Stimulated activated CD4-positive, alpha-beta T cell treated with anti-CD3 and anti-CD28 coated beads, Interleukin-1b, Interleukin-23, amount 100 ng/mL, for 48 hours (primary cell): ENCODE results near the gene NXPE3.
A peak's percentile ranks its signal among the peaks of the same experiment; 100 is the strongest.

Experiments used
- DNase-seq: peaks from one replicate; pipeline ENCODE4 v3.0.0-alpha.2; 2020

Gene NXPE3

DNA sequence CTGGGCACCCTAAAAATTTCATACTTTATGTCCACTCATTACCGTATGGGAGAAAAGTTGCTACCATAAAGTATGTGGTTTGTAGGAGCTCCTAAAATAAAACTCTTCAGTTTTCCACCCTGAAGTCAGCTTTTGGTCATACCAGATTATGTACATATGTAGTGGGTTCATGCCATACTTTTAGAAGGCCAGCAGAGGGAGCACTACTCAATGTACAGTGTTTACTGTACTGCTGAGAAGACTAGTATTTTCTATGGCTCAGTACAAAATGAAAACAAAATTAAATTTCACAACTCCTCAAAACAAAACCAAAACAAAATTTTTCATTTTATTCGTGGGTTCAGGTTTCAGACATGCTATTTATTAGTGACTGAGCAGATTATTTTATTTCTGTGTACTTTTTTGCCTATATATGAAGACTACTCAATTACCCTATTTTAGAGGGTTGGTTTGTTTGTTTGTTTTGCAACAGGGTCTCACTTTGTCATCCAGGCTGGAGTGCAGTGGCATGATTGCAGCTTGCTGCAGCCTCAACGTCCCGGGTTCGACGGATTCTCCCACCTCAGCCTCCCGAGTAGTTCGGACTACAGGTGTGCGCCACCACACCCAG, 24.3 kb downstream of the NXPE3 start:
- DNase-seq: peak; percentile 35

DNA sequence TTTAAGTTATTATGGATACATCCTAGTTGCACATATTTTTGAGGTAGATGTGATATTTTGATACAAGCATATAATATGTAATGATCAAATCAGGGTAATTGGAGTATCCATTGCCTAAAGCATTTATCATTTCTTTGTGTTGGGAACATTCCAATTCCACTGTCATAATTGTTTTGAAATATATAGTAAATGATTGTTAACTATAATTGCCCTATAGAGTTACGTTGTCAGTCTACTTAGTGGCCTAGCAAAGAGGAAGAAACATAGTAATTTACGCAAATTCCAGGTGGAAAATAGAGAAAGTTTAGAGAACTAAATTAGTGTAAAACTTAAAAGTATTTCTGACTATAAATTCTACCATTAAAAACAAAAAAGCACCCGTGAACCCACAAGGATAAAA, 24.9 kb downstream of the NXPE3 start:
- no peak for DNase-seq

DNA sequence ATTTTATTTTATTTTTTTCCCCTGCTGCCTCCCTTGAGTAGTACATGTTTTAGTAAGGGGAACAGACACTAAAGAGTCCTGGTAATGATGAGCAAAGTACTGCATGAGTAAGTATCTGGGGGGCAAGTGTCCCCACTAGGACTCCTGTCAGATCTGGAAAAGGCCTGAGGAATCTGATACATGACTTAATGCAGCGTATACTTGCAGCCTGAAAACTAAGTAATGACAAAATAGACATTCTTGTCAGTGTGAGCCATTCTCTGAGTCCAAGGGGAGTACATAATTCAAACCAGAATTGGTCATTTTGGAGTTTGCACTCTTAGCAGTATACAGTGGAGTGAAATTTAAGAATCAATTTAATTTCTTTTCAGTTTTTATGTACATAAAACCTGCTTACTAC, 27.5 kb downstream of the NXPE3 start:
- DNase-seq: no peak

DNA sequence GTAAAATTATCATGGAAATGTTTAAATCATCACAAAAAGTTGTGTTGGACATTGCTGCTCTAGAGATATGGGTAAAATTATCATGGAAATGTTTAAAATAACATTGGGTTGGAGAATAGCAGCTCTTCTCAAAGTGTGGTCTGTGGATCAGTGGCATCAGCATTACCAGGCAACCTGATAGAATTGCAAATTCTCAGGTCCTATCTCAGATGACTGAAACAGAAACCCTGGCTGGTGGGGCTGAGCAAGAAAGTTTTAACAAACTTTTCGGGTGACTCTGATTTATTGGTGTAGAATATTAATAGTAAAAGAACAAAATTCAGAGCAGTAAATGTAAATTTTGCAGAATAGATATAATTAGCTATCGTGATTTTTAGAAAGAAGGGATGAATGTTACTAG, 28.9 kb downstream of the NXPE3 start:
- DNase-seq: no peak

DNA sequence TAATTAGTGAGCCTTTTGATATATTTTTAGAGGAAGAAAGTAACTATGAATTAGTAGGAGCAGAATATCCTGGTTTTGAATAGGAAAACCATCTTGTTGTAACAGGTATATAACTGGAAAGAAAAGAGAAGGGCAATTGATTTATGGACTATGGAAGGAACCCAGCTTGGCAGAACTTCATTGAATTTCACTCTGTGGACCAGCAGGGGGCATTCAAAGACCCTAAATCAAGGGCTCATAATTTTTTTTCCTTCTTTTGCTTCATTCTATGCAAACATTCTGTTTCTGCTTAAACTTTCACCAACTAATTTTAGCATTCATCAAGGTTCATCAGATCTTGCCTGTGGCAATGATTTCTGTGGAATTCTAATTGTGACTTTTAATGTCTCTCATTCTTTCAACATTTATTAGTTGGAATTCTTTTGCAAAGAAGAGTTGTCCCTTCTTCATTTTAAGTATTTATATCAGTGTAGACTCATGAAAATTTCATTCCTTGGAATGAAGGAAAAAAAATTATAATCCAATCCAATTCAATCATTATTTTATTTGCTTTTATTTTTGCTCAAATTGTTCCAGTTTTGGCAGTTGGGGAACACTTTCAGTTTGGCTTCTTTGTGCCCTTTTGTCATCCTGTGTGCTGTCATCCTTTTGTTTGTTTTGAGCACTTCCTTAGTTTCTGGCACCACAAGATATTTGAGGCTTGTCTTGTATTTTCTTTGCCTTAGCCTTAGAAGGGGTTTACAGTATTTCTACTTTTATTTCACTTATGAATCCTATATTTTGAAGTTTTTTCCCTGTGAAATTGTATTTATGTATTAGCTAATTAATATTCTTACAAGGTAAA, 30.4 kb downstream of the NXPE3 start:
- no peak for DNase-seq

DNA sequence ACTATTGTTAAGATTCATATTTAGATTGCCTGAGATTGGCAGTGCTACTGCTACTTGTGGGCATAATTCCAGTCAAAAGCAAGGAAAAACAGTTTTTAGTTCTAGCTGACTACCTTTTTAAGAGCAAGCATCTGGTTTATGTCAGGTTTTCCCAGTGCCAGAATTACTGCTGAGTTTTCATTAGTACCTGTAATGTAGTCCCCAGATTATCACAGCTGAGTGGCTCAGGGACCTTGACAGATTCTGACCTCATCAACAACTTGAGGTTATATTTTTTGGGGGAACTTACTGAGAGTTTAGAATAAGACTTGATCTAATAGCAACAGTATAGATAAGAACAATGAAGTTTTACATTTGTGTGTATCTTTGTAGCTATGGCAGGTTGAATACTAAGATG, 31.0 kb downstream of the NXPE3 start:
- no peak for DNase-seq

DNA sequence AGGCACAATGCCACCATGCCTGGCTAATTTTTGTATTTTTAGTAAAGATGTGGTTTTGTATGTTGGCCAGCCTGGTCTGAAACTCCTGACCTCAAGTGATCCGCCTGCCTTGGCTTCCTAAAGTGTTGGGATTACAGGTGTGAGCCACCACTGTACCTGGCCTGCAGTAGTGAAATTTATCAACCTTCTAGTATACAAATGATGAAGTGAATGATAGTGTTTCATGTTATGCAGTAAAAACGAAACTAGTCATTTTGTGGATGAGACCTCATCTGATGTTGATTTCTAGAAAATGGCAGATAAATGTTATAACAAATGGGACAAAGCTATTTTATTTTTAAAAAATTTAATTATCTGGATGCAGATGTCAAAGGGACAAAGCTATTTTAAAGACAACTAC, 32.9 kb downstream of the NXPE3 start:
- DNase-seq: no peak

DNA sequence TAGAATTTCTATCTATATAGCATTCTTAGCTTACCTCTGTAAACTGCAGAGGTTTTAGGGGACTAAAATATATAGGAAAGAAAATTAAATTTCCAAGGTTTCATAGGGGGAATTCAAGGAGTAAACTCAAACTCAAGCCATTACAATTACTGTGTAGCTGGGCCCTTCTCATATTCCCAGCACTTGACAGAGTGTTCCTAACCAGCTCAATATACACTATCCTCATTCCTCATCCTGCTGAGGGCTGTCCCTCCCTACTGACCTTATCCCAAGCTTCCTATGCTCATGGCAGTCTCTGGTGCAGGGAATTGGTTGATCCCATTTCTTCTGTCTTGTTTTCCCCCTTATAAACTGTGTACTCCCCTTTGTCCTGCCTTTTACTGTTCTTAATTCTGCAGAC, 33.9 kb downstream of the NXPE3 start:
- DNase-seq: no peak

DNA sequence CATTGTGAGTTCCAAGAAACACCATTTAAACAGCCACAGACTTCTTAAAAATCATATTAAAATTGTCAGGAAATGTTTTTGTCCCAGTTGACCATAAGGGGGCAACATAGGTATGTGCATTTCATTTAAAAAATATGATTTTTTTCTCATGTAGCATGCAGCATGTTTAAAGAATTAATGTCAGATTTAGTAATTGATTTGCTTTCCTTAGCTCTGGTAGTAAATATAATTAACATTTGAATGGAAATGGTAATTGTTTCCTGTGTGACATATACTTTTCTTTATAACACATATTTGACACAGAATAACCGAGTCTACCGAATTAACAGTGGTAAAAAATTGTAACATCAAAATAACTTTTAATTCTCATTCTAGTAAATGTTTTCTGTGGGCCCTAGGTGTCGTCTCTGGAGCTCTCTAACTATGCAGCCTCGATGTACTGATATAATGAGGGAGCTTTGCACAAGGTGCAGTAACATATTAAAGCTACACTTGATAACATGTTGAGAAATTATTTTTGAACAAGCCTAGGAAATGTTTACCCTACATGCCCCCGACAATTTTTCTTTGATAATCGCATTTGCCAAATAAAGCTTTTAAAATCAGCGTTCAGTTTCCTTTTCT, 34.9 kb downstream of the NXPE3 start:
- no peak for DNase-seq

DNA sequence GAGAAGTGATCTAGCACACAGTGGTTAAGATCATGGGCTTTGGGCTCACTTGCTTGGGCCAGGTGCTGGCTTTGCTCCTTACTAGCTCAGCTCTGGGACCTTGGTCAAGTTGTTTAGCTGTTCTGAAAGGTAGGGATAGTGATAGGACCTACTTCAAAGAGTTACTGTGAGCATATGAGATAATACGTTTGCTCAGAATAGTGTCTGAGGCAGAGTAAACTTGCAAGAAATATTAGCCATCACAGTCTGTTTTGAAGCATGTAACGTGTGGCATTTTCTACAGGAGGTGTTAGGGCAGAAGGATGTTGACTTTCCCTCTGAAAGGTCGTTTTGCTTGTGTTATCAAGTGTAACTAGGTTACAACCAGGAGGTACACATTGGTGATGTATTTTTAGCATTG, 35.8 kb downstream of the NXPE3 start:
- DNase-seq: no peak

DNA sequence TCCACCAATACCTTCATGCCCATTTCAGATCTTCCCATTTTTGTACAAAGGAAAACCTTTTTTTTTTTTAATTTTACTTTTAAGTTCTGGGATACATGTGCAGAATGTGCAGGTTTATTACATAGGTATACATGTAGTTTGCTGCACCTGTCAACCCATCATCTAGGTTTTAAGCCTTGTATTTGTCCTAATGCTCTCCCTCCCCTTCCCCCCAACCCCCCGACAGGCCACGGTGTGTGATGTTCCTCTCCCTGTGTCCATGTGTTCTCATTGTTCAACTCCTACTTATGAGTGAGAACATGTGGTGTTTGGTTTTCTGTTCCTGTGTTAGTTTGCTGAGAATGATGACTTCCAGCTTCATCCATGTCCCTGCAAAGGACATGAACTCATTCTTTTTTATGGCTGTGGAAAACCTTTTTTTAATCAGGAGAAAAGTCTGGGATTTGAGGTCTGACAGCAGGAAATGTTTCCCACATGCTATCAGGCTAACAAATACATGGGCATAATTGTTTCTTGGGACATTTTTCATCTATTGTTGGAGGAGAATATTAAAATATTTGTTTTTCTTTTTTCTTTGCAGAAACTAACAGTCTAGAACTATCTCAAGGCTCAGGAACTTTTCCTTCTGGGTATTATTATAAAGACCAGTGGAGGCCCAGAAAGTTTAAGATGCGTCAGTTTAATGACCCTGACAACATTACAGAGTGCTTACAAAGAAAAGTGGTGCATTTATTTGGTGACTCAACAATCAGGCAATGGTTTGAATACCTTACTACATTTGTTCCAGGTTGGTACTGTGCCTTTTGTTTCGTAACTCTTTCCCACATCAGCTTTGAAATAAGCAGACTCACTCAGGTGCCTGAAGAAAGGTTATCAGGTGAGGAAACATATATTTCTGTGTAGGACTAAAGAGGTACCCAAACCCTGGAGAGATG, 37.5 kb downstream of the NXPE3 start:
- DNase-seq: no peak

DNA sequence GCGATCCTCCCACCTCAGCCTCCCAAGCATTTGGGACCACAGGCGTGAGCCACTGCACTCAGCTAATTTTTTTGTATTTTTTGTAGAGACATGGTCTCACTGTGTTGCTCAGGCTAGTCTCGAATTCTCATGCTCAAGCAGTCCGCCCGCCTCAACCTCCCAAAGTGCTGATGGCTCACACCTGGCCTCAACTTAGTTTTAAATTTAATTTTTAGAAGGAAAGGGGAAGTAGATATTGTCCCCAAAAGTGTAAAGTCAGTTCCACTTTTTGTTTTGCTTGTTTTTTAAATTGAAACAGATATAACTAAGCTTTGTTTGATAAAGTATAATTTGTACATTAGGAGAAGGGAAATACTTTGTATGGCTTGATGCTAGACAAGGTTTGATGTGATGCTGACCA, 39.0 kb downstream of the NXPE3 start:
- no peak for DNase-seq

DNA sequence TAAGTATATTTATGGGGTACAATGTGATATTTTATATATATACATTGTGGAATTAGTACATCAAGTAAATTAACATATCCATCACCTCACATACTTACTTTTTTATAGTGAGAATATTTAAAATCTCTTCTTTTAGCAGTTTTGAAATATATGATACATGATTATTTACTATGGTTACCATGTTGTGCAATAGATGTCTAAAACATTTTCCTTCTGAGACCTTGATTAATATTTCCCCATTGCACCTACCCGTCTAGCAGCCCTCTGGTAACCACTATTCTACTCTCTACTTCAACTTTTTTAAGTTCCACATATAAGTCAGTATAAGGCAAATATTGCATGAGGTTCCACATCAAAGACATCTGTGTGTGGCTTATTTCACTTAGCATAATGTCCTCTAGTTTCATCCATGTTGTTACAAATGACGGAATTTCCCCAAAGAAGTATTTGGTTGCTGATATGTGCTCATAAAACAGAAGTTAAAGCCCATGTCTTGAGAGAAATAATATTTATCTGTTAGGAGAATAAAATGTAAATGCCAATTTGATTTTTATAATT, 40.7 kb downstream of the NXPE3 start:
- DNase-seq: no peak

DNA sequence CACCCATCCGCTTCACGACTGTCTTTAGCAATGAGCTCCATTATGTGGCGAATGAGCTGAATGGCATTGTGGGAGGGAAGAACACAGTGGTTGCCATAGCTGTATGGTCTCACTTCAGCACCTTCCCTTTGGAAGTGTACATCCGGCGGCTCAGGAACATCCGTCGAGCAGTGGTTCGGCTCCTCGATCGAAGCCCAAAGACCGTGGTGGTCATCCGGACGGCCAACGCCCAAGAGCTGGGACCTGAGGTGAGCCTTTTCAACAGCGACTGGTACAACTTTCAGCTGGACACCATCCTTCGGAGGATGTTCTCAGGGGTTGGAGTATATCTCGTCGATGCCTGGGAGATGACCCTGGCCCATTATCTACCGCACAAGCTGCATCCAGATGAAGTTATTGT, 42.5 kb downstream of the NXPE3 start:
- DNase-seq: no peak

DNA sequence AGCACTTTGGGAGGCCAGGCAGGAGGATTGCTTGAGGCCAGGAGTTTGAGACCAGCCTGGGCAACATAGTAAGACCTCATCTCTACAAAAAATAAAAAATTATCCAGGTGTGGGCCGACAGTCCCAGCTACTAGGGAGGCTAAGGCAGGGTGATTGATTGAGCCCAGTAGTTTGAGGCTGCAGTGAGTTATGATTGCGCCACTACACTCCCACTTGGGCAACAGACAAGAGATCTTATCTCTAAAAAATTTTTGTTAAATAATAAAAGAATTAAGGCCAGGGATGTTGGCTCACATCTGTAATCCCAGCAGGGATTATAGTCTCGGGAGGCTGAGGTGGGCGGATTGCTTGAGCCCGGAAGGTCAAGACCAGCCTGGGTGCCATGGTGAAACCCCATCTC, 44.5 kb downstream of the NXPE3 start:
- DNase-seq: no peak

DNA sequence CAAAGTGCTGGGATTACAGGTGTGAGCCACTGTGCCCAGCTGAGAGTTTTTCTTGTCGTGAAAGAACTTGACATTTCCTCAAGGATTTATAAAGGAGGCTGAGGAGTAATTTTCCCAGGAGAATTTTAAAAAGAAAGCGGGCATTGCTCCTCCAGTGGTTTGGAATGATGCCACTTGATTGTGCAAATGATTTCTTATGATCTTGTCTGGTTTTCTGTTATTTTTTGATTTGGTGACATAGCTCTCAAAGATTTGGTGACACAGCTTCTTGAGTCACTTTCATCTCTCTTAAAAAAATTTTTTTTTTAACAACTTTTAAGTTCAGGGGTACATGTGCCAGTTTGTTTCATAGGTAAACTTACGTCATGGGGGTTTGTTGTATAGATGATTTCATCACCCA, 45.7 kb downstream of the NXPE3 start:
- no peak for DNase-seq

DNA sequence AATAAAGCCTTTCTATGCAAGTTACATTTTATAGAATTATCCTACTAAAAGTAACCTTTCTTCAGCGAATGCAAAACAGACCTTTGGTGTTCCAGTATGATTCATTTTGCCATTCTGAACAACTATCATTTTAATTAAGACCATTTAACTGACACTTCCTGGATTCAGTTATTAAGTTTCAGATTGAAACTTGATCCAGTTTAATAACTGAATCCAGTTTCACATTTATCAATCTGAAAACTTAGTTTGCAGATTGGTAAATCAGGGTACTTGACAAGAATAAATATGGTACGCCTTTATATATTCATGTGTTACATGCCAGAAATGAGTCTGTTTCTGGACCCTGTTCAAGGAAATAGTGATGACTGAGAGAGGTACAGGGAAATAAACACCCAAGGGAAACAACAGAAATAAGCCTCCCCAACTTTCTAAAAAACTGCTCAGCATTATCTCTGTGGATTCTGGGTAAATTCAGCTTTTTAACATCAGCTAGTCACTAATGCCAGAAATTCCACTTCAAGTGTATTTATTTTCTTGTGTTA, 47.0 kb downstream of the NXPE3 start:
- DNase-seq: no peak

DNA sequence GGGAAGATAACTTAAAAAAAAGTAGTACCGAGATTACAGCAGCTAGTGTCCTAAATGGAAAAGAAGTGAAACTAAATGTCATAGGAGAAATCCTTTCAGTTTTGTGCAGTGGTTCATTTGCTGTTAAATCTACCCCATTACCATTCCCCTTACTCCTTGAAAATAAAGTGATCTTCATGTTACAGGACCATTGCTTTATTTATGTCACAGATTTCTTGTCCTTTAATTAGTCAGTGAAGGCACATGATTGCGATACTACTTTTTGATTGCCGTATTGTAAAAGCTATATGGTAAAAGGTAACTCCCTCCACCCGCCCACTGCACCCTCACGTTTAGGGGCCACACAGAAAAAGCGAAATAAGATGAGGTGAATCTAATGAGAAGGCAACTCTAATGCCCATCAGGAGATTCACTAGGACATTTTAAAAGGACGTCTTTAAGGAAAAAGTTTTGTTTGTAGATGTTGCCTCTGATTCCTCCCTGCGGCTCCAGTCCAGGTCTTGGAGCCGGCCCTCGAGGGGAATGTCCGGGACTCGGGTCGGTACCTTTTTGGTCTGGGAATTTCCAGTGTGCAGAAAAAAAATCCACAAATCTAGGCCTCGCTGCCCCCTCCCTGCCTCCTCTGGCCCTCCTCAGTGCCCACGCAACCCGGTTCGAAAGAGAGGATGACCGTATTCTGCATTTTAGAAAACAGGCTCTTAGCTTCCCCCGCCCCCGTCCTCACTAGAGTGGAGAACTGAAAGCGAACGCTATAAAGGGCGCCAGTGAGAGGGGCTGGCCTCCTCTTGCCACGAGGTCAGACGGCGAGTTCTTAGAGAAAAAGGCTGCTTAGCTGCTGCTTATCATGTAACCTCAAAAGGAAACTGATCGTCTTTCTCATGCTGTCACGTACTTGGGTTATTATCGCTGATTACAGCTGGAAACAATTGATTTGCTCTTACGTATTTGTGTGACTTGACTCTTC, 48.5 kb downstream of the NXPE3 start:
- peak; percentile 89 for DNase-seq

DNA sequence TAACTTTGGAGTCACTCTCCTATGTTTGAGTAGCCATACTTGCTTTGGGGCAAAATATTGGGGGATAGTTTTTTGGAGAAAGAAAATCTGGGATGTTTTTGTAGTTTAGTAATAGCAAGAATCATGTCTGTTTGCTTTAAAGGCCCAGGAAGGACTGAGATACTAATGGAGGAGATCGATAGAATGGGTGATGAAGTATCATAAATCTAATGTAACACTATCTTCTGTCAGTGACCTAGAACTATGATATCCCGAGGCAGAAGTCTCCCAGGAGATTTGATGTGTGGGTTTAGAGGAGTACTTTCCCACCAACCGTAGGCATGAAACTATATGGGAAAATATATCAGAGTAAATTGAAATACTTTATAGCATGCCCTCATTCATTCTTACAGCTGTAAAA, 49.3 kb downstream of the NXPE3 start:
- no peak for DNase-seq

DNA sequence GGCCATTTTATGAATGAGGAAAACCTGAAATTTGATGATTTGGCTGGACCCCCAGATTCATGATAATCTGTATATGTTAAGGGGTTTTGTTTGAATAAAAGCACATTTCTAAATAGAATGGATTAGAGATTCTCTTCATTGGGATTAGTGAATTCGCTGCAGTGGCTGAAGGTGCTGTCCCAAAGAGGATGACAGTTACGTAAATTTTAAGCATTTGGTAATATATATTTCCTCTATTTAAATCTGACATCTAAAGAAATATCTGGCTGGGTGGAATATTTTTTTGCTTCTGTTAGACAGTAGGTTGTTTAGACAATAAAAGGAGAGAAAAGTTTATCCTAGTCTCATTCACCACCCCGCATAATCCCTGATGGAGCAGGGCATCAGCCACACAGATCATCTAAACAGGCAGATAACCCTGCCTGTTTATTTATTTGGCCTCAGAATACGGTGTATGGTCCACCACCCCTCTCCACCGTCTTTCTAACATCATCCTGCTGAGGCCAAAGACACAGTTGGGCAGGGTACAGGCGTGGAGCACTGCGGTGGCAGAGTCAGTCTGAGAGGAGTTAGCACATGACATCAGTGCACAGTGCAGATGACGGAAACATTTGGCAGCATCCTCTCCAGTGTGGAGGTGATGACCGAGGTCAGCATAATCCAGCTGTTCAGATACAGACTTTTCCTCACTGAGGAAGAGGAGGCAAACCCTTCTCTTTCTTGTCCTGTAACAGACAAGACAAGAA, 49.9 kb downstream of the NXPE3 start:
- peak; percentile 67 for DNase-seq

DNA sequence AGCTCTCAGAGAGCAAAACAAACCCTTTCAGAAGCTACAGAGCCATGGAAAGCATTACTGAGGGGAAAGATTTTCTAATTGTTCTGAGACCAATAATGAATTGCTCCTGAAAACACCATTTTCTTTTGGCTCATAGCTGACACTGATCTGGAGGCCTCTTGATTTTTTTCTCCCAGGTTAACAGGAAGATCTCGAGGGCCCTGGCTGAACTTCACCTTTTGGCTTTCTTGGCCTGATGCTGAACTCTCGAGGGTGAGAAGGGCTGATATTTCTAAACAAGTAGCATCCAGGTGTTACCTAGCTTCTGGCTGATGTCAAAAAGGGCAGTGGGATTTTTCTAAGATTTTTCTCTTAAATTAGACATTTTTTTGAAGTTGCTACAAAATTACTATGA, 50.4 kb downstream of the NXPE3 start:
- DNase-seq: no peak
